NCI-H2196 (cell line): ENCODE measurements around the gene INTS2.
A peak's percentile ranks its signal among the peaks of the same experiment; 100 is the strongest.
"Not testable (repeated sequence)": the region's sequence is repeated elsewhere in the genome, so short reads cannot be mapped to it uniquely, and the experiment has no call there.

Source experiments
- DNase-seq: peaks from one replicate; lab custom pipeline; 2025; ENCODE audit not compliant: unreplicated experiment; lab: John Stamatoyannopoulos, UW

INTS2 gene

DNA sequence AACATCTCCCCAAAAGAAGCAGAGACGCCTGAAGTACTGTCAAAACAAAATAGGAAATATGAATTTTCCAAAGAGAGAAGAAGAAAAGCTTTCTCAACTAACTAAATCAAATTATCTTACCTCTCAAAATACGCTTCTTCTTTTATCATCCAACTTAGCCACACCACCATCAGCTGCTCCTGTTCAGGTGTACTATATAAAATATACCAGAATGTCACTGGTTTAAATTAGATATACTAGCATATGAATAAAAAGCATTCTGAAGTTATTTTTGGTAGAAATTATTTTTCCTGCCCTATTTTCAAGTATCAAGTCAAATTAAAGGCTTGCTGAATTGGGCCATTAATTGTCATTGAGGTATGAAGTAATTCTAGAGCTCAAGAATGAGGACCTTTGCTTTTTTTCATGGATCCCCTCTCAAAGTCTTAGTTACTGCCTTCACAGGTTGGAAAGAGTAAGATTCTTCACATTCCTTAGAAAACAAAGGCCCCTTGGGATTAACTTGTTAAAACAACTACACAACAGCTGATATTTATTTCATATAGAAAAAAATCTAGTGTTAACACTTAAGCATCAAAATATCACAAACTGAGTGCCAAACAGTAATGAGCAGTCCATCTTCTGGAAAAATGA lies 30.1 kb downstream of the INTS2 start:
- DNase-seq = no peak

DNA sequence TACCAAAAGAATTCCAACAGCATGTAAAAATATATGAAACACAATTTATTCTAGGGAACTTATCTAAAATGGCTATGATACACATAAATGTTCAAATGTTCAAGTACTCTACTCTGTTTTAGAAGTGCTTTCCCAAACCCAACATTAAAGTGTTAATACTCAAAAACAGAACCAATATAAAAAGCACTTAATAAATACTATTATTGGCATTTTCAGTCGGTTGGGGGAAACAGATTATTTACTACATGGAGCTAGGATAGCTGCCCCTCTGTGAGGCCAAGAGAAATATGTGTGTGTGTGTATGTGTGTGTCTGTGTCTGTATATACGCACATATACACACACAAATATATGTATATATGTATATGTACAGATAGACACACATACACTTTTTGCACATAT lies 32.4 kb downstream of the INTS2 start:
- no peak for DNase-seq

DNA sequence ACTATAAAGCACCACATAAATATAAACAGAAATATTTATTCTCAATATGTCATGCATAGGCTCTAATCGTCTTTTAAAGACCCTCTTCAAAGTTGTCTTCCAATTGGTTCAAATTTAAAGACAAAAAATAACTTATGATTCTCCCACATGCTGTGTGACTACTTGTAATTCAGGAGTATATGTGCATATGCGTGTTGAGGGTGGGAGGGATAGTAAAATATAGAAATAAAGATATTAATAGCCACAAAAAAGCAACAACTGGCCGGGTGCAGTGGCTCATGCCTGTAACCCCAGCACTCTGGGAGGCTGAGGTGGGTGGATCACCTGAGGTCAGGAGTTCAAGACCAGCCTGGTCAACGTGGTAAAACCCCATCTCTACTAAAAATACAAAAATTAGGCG lies 33.5 kb downstream of the INTS2 start:
- not testable (repeated sequence) for DNase-seq

DNA sequence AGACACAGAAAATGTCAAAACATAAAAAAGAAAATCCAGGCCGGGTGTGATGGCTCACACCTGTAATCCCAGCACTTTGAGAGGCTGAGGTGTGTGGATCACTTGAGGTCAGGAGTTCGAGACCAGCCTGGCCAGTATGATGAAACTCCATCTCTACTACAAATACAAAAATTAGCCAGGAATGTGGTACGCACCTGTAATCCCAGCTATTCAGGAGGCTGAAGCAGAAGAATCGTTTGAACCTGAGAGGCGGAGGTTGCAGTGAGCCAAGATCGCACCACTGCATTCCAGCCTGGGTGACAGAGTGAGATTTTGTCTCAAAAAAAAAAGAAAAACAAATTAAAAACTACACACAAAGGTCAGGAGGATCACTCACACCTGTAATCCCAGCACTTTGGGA lies 40.0 kb downstream of the INTS2 start:
- DNase-seq = not testable (repeated sequence)

DNA sequence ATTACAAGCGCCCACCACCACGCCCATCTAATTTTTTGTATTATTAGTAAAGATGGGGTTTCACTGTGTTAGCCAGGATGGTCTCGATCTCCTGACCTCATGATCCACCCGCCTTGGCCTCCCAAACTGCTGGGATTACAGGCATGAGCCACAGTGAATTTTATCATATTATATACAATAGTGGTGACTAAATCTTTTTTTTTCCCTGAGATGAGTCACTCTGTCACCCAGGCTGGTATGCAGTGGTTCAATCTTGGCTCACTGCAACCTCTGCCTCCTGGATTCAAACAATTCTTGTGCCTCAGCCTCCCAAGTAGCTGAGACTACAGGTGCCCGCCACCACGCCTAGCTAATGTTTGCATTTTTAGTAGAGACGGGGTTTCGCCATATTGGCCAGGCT lies 41.9 kb downstream of the INTS2 start:
- not testable (repeated sequence) for DNase-seq

DNA sequence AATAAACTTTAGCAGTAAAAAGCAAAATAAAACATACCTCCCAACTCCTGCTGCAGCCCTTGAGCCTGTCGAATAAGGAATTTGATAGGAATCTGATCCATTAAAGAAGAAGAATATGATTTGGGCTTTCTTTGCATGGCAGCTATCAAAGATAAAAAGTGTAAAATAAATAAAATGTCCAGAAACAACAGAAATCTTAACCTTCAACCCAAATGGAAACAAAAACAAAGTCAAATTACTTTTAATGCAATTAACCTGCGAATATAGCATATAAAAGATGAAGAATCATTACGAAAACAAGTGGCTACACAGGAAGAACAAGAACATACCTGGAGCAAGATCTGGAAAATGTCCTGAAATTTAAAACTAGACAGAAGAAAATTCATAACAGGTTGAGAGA lies 42.9 kb downstream of the INTS2 start:
- no peak for DNase-seq

DNA sequence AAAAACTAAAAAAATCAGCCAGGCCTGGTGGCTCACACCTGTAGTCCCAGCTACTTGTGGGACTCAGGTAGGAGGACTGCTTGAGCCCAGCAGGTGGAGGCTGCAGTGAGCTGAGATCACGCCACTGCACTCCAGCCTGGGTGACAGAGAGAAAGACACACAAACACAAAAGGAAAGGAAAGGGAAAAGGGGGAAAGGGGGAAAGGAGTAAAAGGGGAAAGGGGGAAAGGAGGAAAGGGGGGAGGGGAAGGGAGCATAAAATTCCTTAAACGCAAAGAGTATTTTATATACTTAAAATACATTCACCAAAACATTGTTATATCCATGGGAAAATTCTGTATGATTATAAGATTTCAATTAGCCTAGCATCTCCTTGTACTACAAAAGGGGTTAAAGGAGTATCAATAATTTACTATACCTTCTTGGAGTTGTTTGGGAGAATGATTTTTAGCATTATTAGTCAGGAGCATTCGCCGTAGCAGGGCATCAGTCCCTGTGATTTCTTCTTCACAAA lies 47.1 kb downstream of the INTS2 start:
- DNase-seq = no peak

DNA sequence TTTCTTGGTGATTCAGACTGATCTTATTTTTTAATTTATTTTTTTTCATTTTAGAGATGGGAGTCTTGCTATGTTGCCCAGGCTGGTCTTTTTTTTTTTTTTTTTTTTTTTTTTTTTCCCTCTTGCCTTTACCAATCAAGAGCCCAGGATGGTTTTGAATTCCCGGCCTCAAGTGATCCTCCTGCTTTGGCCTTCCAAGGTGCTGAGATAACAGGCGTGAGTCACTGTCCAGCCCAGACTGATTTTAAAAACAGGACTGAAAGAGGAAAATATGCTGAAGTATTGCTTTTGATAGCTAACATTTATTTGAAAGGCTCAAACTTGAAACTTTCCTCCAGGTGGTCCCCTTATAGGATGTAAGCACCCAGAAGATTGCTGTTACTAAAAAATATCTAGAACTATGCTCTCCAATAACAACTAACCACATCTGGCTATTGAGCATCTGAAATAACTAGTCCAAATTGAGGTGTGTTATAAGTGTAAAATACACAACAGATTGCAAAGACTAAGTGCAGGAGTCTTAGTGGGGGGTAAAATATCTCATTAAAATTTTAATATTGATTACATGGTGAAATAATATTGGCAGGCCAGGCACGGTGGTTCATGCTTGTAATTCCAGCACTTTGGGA lies 48.7 kb downstream of the INTS2 start:
- no peak for DNase-seq

DNA sequence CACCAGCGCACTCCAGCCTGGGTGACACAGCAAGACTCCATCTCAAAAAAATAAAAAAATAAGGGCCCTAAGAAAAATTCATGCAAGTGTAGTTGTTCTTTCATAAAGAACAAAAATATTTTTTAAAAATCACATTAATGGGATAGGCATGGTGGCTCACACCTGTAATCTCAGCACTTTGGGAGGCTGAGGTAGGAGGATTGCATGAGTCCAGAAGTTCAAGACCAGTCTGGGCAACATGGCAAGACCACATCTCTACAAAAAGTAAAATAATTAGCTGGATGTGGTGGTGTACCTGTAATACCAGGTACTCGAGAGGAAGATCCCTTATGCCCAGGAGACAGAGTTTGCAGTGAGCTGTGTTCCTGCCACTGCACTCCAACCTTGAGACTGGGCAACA lies 49.3 kb downstream of the INTS2 start:
- no peak for DNase-seq

DNA sequence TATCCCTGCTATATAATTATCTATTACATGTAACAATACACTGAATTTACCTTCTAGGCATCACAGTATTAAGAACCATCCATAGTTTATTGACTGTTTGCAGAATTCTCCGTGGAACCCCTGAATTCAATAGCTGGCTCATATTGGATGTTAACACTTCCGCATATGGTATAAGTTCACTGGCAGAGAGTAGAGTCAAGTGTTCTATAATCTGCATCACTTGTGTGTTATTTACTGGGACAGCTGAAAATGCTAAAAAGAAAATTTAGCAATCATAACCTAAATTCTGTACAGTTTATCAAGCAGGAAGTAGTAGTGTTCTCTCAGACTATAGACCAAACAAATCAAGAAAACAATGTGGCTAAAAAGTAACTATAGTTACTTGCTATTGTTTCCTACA lies 49.9 kb downstream of the INTS2 start:
- no peak for DNase-seq

DNA sequence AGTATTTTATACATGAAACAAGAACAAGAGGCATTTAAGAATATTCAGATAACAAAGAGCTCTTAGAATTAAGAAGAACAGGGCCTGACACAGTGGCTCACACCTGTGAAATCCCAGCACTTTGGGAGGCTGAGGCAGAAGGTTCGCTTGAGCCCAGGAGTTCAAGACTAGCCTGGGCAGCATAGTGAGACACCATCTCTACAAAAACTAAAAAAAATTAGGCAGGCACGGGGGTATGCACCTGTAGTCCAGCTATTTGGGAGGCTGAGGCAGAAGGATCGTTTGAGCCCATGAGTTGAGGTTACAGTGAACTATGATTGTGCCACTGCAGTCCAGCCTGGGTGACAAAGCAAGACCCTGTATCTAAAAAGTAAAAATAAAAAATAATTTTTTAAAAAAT lies 52.0 kb downstream of the INTS2 start:
- DNase-seq = no peak

DNA sequence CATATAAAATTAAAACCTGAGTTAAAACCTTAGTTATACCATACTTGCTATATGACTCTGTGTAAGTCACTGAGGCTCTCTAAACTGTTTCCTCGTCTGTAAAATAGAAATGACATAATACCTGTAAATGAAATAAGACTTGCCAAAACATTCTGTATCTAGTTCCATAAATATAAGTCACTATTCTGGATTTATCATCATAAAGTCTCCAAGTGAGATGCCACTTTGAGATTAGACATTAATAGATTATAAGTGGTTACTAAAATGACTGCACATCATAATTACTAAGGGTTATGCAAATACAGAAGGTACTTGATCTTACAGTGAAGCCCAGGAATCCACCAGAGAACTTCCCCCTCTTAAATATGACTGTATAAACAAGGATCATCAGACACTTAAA lies 52.5 kb downstream of the INTS2 start:
- DNase-seq = no peak

DNA sequence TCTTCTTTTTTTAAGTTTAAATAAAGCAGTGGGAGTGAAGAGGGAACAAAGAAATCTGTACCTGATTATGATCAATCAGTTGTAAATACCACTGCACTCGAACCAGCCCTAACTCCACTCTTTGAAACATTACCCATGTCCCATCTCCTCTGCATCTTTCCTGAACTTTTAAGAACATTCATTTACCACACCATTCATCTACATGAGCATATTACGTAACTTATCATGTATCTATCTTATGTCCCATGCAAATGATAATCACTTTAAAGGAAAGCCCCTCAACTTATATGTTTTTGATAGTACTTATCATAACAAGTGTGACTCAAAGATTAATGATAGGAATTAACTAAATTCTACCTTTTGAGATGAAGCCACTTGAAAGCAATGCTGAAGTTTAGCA lies 53.7 kb downstream of the INTS2 start:
- no peak for DNase-seq

DNA sequence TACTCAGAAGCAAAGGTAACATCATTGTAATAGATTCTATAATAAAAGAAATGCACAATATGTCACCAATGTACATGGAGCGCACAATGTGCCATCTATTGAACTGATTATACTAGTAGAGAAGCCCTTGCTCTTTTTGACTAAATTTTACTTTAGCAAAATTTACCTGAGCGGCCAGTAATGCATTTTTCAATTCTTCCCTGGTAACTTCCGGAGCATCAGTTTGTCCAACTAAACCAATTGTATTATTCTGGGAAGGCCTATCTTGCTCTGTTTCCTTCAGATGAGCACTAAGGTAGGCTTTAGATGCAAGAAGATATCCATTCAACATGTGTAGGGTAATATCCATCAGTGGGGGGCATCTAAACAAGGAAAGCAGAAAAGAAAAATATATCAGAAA lies 55.7 kb downstream of the INTS2 start:
- DNase-seq = no peak

DNA sequence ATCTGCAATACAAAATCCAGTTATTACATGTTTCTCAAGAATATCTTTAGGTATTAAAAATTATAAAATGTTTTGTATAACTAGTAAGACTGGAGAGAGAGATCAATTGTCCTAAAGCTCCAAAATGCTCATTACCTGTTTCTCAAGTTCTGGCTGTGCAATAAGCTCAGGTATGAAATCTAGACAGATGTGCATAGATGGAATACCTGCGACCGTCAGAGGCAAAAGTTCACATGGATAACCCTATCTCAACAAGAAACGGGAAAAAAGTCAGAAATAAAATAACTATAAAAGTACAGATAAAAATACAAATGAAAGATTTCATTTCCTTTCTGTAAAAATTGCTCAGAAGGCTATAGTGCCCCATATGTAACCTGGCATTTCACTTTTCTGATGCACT lies 58.6 kb downstream of the INTS2 start:
- no peak for DNase-seq

DNA sequence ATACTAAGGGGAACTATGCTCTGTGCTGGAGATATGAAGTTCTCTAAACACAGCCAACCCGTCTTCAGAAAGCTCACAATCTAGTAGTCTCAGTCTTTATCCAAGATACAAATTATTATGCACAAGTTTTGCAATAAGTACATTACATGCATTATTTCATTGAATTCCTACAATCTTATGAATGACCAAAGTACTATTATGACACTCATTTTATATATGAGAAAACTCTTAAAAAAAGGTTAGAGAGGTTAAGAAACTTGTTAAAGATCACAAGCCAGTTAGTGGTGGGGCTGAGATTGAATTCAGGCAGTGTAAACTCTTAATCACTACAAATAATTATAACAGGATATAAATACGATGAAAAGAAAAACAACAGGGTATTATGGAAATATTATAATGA lies 59.7 kb downstream of the INTS2 start:
- no peak for DNase-seq

DNA sequence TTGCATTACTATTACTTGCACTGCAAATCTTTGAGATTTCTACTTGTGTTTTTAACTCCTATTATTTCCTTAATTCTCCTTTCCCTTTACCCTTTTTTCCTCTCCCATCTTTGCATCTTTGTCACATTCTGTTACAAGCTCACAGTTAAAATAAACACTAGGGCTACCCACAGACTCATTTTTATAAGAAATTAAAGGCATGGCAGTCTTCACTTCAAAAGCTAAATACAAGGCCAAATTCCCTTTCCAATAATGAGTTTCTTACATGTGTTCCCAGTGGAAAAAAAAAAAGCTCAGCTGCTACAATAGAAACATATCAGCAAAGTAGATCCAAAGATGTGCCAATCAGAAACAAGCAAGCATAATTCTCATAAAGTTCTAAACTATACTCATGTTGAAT lies 60.7 kb downstream of the INTS2 start:
- DNase-seq = no peak

DNA sequence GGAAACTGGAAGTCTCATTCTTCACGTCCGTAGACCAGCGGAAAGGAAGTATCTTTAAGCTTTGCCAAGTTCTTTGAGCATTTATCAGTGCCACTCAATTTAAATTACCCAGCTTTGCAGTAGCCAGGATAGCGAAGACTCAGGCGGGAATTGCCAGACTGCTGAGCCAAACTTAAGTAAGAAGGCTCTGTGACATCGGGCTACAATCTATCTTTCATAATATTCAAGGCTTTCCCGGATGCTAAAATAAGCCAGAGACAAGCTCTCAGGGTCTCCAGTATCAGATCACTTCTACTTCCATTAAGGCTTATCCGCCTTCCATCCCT lies 64.0 kb downstream of the INTS2 start:
- no peak for DNase-seq

DNA sequence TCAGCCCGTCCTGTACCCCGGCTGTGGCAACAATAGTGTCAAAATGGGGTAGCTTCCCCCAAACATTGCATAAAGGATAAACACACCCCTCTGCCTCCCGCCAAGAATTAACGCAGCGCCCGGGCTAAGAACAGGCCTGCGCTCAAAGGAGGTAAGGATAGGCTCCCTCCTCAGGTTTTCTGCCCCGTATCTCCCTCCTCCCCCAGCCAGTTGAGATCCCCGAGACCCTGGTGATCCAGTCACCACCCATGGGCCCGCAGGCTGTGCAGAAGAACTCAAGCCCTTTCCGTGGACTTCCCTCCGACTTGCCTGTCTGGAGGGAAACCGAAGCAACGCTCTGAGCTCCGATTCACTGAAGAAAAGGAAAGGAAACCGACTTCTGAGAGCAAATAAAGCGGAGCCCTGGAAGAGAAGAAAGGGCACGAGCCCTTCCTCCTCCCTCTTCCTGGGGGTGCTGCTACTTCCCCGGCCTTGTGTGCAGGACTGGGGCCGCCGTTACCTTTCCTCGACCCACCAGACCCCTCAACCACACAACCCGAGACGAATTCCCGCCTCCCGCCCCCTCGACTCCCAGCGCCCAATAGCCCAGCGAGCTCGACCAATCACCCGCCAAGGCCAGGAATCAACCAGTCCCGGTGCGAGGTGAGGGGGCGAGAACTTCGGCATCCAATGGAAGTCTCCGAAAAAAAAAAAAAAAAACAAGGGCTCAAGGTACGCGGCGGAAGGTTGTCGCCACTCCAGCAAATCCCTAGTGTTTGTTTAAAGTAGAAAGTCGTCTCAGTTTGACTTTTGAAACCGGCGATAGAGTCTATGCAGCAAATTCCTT lies 64.6 kb downstream of the INTS2 start, which contains the start of gene BRIP1:
Gene BRIP1, minus strand, starts transcription at position 554 of the 826 bp plus-strand sequence. CDS start 1,989 bp downstream, outside the sequence.
- peak; percentile 93 for DNase-seq

DNA sequence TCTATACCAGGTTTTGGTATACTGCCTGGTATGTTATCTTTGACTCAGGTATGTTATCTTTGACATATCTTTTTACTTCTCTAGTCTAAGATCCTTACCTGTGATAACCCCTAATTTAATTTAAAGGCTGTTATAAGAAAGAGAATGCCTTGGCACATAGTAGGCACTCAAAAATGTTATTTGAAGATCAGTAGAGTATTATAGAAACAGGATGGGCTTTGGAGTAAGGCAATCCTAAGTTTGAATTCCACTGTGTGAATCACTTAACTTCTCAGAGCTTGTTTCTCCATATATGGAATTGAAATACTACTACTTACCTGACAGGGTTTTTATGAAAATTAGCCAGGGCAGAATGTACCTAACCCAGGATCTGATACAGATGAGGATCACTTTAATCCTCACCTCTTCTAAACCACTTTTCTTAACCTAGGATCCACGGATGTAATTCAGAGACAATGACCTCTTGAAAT lies 65.6 kb downstream of the INTS2 start:
- DNase-seq = no peak

DNA sequence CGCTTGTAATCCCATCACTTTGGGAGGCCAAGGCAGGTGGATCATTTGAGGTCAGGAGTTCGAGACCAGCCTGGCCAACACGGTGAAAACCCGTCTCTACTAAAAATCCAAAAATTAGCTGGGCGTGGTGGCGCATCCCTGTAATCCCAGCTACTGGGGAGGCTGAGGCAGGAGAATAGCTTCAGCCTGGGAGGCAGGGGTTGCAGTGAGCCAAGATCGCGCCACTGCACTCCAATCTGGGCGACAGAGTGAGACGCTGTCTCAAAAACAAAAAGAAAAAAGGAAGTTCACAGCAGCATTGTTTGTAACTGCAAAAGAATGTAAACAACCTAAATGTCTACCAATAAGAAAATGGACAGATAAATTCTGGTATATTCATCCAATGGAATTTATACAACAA lies 67.4 kb downstream of the INTS2 start:
- DNase-seq = not testable (repeated sequence)

DNA sequence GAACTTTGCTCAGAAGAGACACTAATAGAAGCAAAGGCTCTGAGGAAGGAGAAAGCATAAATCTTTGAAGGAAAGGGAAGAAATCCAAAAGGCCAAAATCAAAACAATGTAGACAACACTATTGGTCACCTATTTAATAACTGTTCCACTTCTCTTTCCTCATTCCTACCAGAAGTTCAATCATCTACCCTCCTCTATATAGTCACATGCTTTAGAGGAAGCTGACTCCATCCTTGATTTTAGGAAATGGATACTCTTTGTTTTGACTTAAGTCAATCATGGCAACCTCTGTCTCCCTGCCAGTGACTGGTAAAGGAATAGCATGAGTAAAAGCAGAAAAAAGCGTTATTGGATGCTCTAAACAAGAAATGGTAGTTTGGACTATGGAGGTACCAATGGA lies 71.7 kb downstream of the INTS2 start:
- DNase-seq = no peak
